Activated CD4-positive, alpha-beta T cell treated with anti-CD3 and anti-CD28 coated beads, Interleukin-2, amount 10 ng/mL, durations not matched to agents 24 days and 14 days (primary cell): ENCODE data around the gene CCDC171. TPM values are rescaled to one million over a fixed set of nuclear protein-coding genes. Genes with fewer than 3 reads are reported as not detected.
"Not testable (repeated sequence)": the region's sequence is repeated elsewhere in the genome, so short reads cannot be mapped to it uniquely, and the experiment has no call there.

Source experiments
- DNase-seq: peaks from one replicate; pipeline ENCODE4 v3.0.0; 2022
- H3K27ac Mint-ChIP-seq: one replicate; pipeline ENCODE4 v1.8.0; 2022; ENCODE audit warnings: mild to moderate bottlenecking, mixed read lengths
- H3K27me3 Mint-ChIP-seq: one replicate; pipeline ENCODE4 v1.8.0; 2022; ENCODE audit warnings: mixed read lengths
- H3K36me3 Mint-ChIP-seq: one replicate; pipeline ENCODE4 v1.8.0; 2022; ENCODE audit warnings: low read depth, mild to moderate bottlenecking, mixed read lengths
- H3K4me1 Mint-ChIP-seq: one replicate; pipeline ENCODE4 v1.8.0; 2021; ENCODE audit warnings: mixed read lengths
- H3K4me3 Mint-ChIP-seq: one replicate; pipeline ENCODE4 v1.8.0; 2022; ENCODE audit warnings: mild to moderate bottlenecking, moderate library complexity, mixed read lengths
- H3K9me3 Mint-ChIP-seq: one replicate; pipeline ENCODE4 v1.8.0; 2021; ENCODE audit warnings: mixed read lengths
- intact Hi-C: fragments of 100-400 bp; cut with micrococcal nuclease; formaldehyde crosslinking; loops from one replicate; pipeline ENCODE4 v1.15.1; 2023
- total RNA-seq: library from RNA; stranded (reverse); gene quantifications from 2 replicates; pipeline ENCODE4 v1.2.3, GENCODE V29; 2022

The CCDC171 gene
- total RNA-seq, 1 donor from 2014 or later: 1.5 TPM

DNA sequence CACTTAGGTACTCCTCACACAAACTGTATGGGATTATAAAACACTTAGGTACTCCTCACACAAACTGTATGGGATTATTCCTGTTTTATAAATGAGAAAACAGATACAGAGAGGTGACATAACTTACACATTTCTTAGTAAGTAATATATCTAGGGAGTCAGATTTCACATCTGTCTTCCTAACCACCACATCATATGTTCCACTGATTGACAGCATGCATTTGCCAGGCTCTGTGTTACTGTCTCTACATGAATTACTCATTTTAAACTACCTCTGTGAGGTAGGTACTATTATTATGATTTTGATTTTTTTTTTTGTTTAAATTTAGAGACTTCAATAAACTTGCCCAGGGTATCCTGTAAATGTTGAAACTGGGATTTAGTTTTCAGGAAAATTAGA is 232.7 kb downstream of the CCDC171 start:
- Mint-ChIP-seq H3K4me3 (no peak overlapping the region), H3K27me3 (no peaks in the 10 kb centered on the region), H3K9me3 (no peaks in the 10 kb centered on the region), H3K36me3 (no peaks in the 10 kb centered on the region), H3K4me1 (no peaks in the 10 kb centered on the region), H3K27ac (no peak overlapping the region)
- intact Hi-C loops: no loop called here
- DNase-seq: no peak

- no peaks in the 10 kb centered on the region for H3K36me3 Mint-ChIP-seq
These were observed 233.8 kb downstream of the CCDC171 start for GRCh38 chr9:15786616-15787015.

GRCh38 chr9:15810219-15810899 is 257.5 kb downstream of the CCDC171 start:
- DNase-seq, intact Hi-C loops, H3K36me3 Mint-ChIP-seq, H3K27ac Mint-ChIP-seq, H3K4me1 Mint-ChIP-seq, H3K27me3 Mint-ChIP-seq, H3K4me3 Mint-ChIP-seq, H3K9me3 Mint-ChIP-seq: not testable (repeated sequence)

More at GRCh38 chr9:15786616-15787015, 233.8 kb downstream of the CCDC171 start:
- Mint-ChIP-seq H3K4me1 (no peaks in the 10 kb centered on the region), H3K9me3 (no peaks in the 10 kb centered on the region), H3K27ac (no peak overlapping the region), H3K4me3 (no peak overlapping the region), H3K27me3 (no peaks in the 10 kb centered on the region)
- intact Hi-C loops: no loop called here
- no peak for DNase-seq

DNA sequence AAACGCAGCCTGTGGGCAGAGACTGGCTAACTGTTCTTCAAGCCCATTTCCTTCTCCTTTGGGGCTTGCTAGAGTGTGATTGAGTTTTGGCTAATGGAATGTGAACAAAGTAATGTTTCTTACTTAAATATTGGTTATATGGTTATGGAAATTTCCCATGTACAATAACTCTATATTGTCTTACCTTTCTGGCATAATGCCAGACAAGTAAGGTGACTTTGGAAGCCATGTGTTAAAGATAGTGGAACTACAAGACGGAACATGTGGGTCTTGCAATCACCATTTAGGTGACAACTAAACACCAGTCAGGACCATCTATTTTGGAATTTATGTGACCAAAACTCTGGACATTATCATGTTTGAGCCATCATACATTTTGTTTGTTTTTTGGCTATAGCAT is 260.2 kb downstream of the CCDC171 start:
- Mint-ChIP-seq H3K36me3 (no peaks in the 10 kb centered on the region), H3K4me3 (no peak overlapping the region), H3K27me3 (no peaks in the 10 kb centered on the region), H3K9me3 (no peaks in the 10 kb centered on the region), H3K4me1 (no peaks in the 10 kb centered on the region), H3K27ac (no peak overlapping the region)
- no peak for DNase-seq
- intact Hi-C loops: no loop called here

DNA sequence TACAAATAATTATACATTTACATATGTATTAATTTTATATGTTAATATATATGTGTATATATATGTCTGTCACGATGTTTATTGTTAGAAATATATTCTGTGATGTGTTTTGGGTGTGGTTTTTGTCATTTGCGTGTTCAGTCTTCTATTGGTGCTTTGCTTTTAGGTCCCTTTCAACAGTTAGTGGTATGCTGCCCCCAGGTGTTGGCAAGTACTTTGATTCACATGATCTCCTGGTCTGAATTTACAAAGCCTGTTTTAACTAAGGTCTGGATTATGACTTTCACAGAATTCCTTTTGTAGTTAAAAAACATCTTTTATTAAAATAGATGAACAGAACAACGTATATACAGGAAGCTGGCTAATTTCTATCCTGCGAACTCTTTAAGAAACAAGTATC is 271.5 kb downstream of the CCDC171 start:
- Mint-ChIP-seq H3K4me1 (no peaks in the 10 kb centered on the region), H3K9me3 (no peaks in the 10 kb centered on the region), H3K36me3 (no peaks in the 10 kb centered on the region), H3K27ac (no peak overlapping the region), H3K27me3 (no peaks in the 10 kb centered on the region), H3K4me3 (no peak overlapping the region)
- intact Hi-C loops: no loop called here
- no peak for DNase-seq

GRCh38 chr9:15831384-15831783 is 278.5 kb downstream of the CCDC171 start:
- DNase-seq: no peak
- Mint-ChIP-seq H3K27ac (no peak overlapping the region), H3K27me3 (no peaks in the 10 kb centered on the region), H3K4me1 (no peaks in the 10 kb centered on the region), H3K36me3 (no peaks in the 10 kb centered on the region), H3K4me3 (no peak overlapping the region), H3K9me3 (no peaks in the 10 kb centered on the region)
- intact Hi-C loops: no loop called here

DNA sequence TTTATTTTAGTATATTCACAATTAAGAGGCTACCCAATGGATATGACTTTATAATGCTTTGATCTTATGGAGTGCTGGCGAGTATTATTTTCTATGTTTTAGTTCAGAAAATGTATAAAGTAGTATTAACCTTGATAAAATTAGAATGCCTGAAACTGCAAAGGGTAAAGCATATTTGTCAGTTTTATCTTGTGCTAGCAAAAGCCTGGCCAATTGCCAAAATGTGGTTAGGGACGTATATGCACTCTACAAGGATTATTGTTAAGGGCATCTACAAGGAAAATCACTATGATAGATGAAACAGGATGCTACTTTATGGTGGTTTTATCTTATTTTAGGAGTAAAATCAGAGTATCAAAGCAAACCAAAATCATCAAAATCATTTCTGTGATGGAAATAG is 281.7 kb downstream of the CCDC171 start:
- Mint-ChIP-seq H3K27ac (no peak overlapping the region), H3K4me3 (no peak overlapping the region), H3K4me1 (no peaks in the 10 kb centered on the region), H3K36me3 (no peaks in the 10 kb centered on the region), H3K9me3 (no peaks in the 10 kb centered on the region), H3K27me3 (no peaks in the 10 kb centered on the region)
- intact Hi-C loops: no loop called here
- DNase-seq: no peak

DNA sequence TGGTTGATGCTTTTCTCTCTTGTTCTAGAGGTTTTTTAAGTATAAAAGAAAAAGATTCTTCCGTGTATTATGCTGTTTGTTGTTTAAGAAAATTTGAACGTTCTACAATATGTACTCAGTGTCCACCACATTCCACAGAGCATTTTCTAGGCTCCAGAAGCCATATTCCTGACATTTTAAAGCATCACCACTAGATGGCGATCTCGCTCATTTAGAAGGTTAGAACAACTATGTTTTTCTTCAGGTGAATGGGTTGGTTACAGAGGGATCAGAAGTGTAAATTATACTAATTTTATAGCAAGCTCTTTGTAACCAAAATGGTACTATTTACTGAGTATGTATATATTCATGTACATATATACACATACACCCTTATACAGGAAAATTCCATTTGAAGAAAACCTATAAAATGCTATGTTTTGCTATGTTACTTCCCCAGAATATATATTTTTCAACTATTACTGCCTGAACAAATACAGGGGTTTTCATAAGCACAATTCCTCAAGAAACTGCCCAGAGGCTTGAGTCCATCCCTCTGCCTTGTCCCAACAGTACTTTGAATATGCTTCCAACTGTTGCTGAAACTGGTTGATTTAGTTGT is 284.3 kb downstream of the CCDC171 start:
- Mint-ChIP-seq H3K4me3 (no peak overlapping the region), H3K27me3 (no peaks in the 10 kb centered on the region), H3K27ac (no peak overlapping the region), H3K36me3 (no peaks in the 10 kb centered on the region), H3K9me3 (no peaks in the 10 kb centered on the region), H3K4me1 (no peaks in the 10 kb centered on the region)
- intact Hi-C loops: no loop called here
- DNase-seq: peak; percentile 74

- no peaks in the 10 kb centered on the region for H3K9me3 Mint-ChIP-seq
- H3K27ac Mint-ChIP-seq: no peak overlapping the region
- DNase-seq: no peak
- H3K4me1 Mint-ChIP-seq: no peaks in the 10 kb centered on the region
- H3K36me3 Mint-ChIP-seq: no peaks in the 10 kb centered on the region
- no peak overlapping the region for H3K4me3 Mint-ChIP-seq
- intact Hi-C loops: no loop called here
- no peaks in the 10 kb centered on the region for H3K27me3 Mint-ChIP-seq
These were observed 289.2 kb downstream of the CCDC171 start for GRCh38 chr9:15842051-15842450.

- Mint-ChIP-seq H3K9me3 (no peaks in the 10 kb centered on the region), H3K27ac (no peak overlapping the region), H3K4me3 (no peak overlapping the region), H3K4me1 (no peaks in the 10 kb centered on the region), H3K36me3 (no peaks in the 10 kb centered on the region), H3K27me3 (no peaks in the 10 kb centered on the region)
- intact Hi-C loops: no loop called here
- DNase-seq: no peak
These were observed 290.5 kb downstream of the CCDC171 start for GRCh38 chr9:15843316-15843715.

GRCh38 chr9:15843931-15844330 is 291.1 kb downstream of the CCDC171 start:
- intact Hi-C loops: no loop called here
- no peak overlapping the region for H3K27ac Mint-ChIP-seq

GRCh38 chr9:15846611-15847010 is 293.8 kb downstream of the CCDC171 start:
- intact Hi-C loops: no loop called here
- Mint-ChIP-seq H3K9me3 (no peaks in the 10 kb centered on the region), H3K4me3 (no peak overlapping the region), H3K4me1 (no peaks in the 10 kb centered on the region), H3K27ac (no peak overlapping the region), H3K36me3 (no peaks in the 10 kb centered on the region), H3K27me3 (no peaks in the 10 kb centered on the region)
- DNase-seq: no peak

More at GRCh38 chr9:15843931-15844330, 291.1 kb downstream of the CCDC171 start:
- Mint-ChIP-seq H3K36me3 (no peaks in the 10 kb centered on the region), H3K27me3 (no peaks in the 10 kb centered on the region), H3K4me1 (no peaks in the 10 kb centered on the region), H3K4me3 (no peak overlapping the region), H3K9me3 (no peaks in the 10 kb centered on the region)
- DNase-seq: no peak

GRCh38 chr9:15849871-15850270 is 297.0 kb downstream of the CCDC171 start:
- no peak overlapping the region for H3K27ac Mint-ChIP-seq
- DNase-seq: no peak
- no peaks in the 10 kb centered on the region for H3K36me3 Mint-ChIP-seq
- H3K4me1 Mint-ChIP-seq: no peaks in the 10 kb centered on the region
- intact Hi-C loops: no loop called here
- no peak overlapping the region for H3K4me3 Mint-ChIP-seq
- no peaks in the 10 kb centered on the region for H3K27me3 Mint-ChIP-seq
- no peaks in the 10 kb centered on the region for H3K9me3 Mint-ChIP-seq

- Mint-ChIP-seq H3K27me3 (no peaks in the 10 kb centered on the region), H3K36me3 (no peaks in the 10 kb centered on the region), H3K9me3 (no peaks in the 10 kb centered on the region), H3K27ac (no peak overlapping the region), H3K4me1 (no peaks in the 10 kb centered on the region), H3K4me3 (no peak overlapping the region)
- no peak for DNase-seq
- intact Hi-C loops: no loop called here
These were observed 298.9 kb downstream of the CCDC171 start for GRCh38 chr9:15851766-15852165.

GRCh38 chr9:15856591-15856990 is 303.7 kb downstream of the CCDC171 start:
- no peak overlapping the region for H3K27ac Mint-ChIP-seq
- no peak overlapping the region for H3K4me3 Mint-ChIP-seq
- H3K36me3 Mint-ChIP-seq: no peaks in the 10 kb centered on the region
- H3K9me3 Mint-ChIP-seq: no peaks in the 10 kb centered on the region
- DNase-seq: no peak
- no peaks in the 10 kb centered on the region for H3K4me1 Mint-ChIP-seq
- intact Hi-C loops: no loop called here
- H3K27me3 Mint-ChIP-seq: no peaks in the 10 kb centered on the region
